HG03520 (cell line): ENCODE results near the gene TPRG1L.
A peak's percentile ranks its signal among the peaks of the same experiment; 100 is the strongest.

Experiments
- ATAC-seq: cut with Tn5 transposase; IDR thresholded peaks from one replicate; pipeline ENCODE4 v1.9.1; 2021; ENCODE audit warnings: mild to moderate bottlenecking, moderate library complexity; ENCODE audit not compliant: unreplicated experiment

Gene TPRG1L

GRCh38 chr1:3676581-3677470, 52.0 kb downstream of the TPRG1L start:
- ATAC-seq = peak; percentile 64

GRCh38 chr1:3677484-3677883, 52.7 kb downstream of the TPRG1L start:
- no peak for ATAC-seq

GRCh38 chr1:3678361-3679097, 53.7 kb downstream of the TPRG1L start:
- no peak for ATAC-seq

- ATAC-seq = no peak
These were observed 54.3 kb downstream of the TPRG1L start for GRCh38 chr1:3679098-3679555.
